Sigmoid colon (tissue), 4 donors: ENCODE results near the gene WDHD1.

Experiments
- EP300 ChIP-seq, 4 donors: sonication (generic); formaldehyde crosslinking; IDR thresholded peaks; one replicate each; pipeline ENCODE4 v1.6.1; 2017; ENCODE audit warnings: antibody characterized with exemption in 4 of 4
- POLR2A ChIP-seq, 2 donors: fragments of 450-650 bp; IDR thresholded peaks; one replicate each; pipeline ENCODE4 v1.6.1; 2016; ENCODE audit warnings: antibody characterized with exemption in 2 of 2, mild to moderate bottlenecking in 2 of 2, moderate library complexity in 2 of 2
- POLR2AphosphoS5 ChIP-seq, 4 donors: sonication (generic); formaldehyde crosslinking; IDR thresholded peaks; one replicate each; pipeline ENCODE4 v1.6.1; 2017; ENCODE audit warnings: antibody characterized with exemption in 4 of 4
- TF ChIP-seq, protein P1 (sequence below), 4 experiments: fragments of 450-650 bp in 3 of 4; fragments of 200-600 bp in 1 of 4; IDR thresholded peaks; one replicate each; pipeline ENCODE4 v1.5.1; 2016 to 2019; ENCODE audit warnings: antibody characterized with exemption in 4 of 4, mild to moderate bottlenecking in 3 of 4, moderate library complexity in 2 of 4

DNA sequence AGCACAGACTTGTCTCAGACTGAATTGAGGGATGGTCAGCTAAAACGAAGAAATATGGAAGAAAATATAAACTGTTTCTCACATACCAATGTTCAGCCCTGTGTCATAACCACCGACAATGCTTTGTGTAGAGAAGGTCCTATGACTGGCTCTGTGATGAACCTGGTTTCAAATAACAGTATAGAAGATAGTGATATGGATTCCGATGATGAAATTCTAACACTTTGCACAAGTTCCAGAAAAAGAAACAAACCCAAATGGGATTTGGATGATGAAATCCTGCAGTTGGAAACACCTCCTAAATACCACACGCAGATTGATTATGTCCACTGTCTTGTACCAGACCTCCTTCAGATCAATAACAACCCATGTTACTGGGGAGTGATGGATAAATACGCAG is 16.6 kb upstream of the WDHD1 start:
- TF ChIP-seq, protein P1, sequence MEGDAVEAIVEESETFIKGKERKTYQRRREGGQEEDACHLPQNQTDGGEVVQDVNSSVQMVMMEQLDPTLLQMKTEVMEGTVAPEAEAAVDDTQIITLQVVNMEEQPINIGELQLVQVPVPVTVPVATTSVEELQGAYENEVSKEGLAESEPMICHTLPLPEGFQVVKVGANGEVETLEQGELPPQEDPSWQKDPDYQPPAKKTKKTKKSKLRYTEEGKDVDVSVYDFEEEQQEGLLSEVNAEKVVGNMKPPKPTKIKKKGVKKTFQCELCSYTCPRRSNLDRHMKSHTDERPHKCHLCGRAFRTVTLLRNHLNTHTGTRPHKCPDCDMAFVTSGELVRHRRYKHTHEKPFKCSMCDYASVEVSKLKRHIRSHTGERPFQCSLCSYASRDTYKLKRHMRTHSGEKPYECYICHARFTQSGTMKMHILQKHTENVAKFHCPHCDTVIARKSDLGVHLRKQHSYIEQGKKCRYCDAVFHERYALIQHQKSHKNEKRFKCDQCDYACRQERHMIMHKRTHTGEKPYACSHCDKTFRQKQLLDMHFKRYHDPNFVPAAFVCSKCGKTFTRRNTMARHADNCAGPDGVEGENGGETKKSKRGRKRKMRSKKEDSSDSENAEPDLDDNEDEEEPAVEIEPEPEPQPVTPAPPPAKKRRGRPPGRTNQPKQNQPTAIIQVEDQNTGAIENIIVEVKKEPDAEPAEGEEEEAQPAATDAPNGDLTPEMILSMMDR (IDR thresholded peaks at IDR 0.05): no peak
- no peak for TF ChIP-seq POLR2A (IDR thresholded peaks at IDR 0.05)
- no peak for TF ChIP-seq EP300 (IDR thresholded peaks at IDR 0.05)
- TF ChIP-seq POLR2AphosphoS5 (IDR thresholded peaks at IDR 0.05): no peak
